IMR-90 (cell line): ENCODE data around the gene ZFAND5. TPM values are rescaled to one million over a fixed set of nuclear protein-coding genes. Genes with fewer than 3 reads are reported as not detected.

Source experiments
- ATAC-seq: fragments of 200-7000 bp; cut with Tn5 transposase; 2 replicates; pipeline ENCODE4 v1.9.1; 2020; ENCODE audit warnings: low read depth, mild to moderate bottlenecking, moderate library complexity
- BruUV-seq: library from RNA; stranded (reverse); fragments of 400-500 nt; replicated peaks from 2 replicates; lab custom pipeline; 2021; lab: Mats Ljungman, UMichigan
- CTCF ChIA-PET: fragments of 300-600 bp; formaldehyde crosslinking; extraction: SDS; loops from one replicate; lab custom pipeline; 2021; ENCODE audit warnings: antibody characterized with exemption; lab: Yijun Ruan, JAX
- POLR2A ChIA-PET: fragments of 300-600 bp; sonication (Branson Sonifier 250); formaldehyde crosslinking; loops from one replicate; lab custom pipeline; 2022; ENCODE audit warnings: antibody characterized with exemption; ENCODE audit not compliant: unreplicated experiment; lab: Charles Lee
- DNase-seq: peaks from one replicate; pipeline ENCODE4 v3.0.0; 2013
- H2AFZ ChIP-seq: replicated peaks from 2 replicates; pipeline ENCODE3; 2013; ENCODE audit warnings: low read length, mild to moderate bottlenecking; ENCODE audit not compliant: poor library complexity
- H2AK5ac ChIP-seq: 2 replicates; pipeline ENCODE4 v1.6.1; 2013; ENCODE audit warnings: low read depth, low read length, inconsistent platforms
- H2AK9ac ChIP-seq: replicated peaks from 2 replicates; pipeline ENCODE3; 2013; ENCODE audit warnings: mild to moderate bottlenecking, low read depth, low read length, moderate library complexity; ENCODE audit not compliant: poor library complexity
- H2BK120ac ChIP-seq: 2 replicates; pipeline ENCODE4 v1.6.1; 2013; ENCODE audit warnings: low read depth, low read length, inconsistent platforms
- H2BK15ac ChIP-seq: 3 replicates; pipeline ENCODE4 v1.6.1; 2013; ENCODE audit warnings: low read depth, low read length, inconsistent platforms
- H2BK20ac ChIP-seq: 2 replicates; pipeline ENCODE4 v1.6.1; 2013; ENCODE audit warnings: low read depth, mild to moderate bottlenecking, inconsistent platforms, low read length, moderate library complexity
- H2BK5ac ChIP-seq: 2 replicates; pipeline ENCODE4 v1.6.1; 2013; ENCODE audit warnings: mild to moderate bottlenecking, low read depth, low read length, inconsistent platforms; ENCODE audit not compliant: poor library complexity, severe bottlenecking
- H3K14ac ChIP-seq: replicated peaks from 2 replicates; pipeline ENCODE4 v1.6.1; 2013; ENCODE audit warnings: low read depth, low read length, inconsistent platforms
- H3K18ac ChIP-seq: 2 replicates; pipeline ENCODE4 v1.6.1; 2013; ENCODE audit warnings: low read depth, low read length, control low read depth
- H3K23ac ChIP-seq: 2 replicates; pipeline ENCODE4 v1.6.1; 2013; ENCODE audit warnings: low read depth, low read length, inconsistent platforms
- H3K27ac ChIP-seq: 2 replicates; pipeline ENCODE4 v1.5.1; 2013; ENCODE audit warnings: mild to moderate bottlenecking, control low read depth, low read length; ENCODE audit not compliant: insufficient read depth
- H3K27me3 ChIP-seq: 2 replicates; pipeline ENCODE4 v1.6.1; 2013; ENCODE audit warnings: low read length; ENCODE audit not compliant: control insufficient read depth, insufficient read depth
- H3K36me3 ChIP-seq: 2 replicates; pipeline ENCODE4 v1.6.1; 2013; ENCODE audit warnings: low read length, mixed read lengths; ENCODE audit not compliant: control insufficient read depth, insufficient read depth
- H3K4ac ChIP-seq: 2 replicates; pipeline ENCODE4 v1.6.1; 2013; ENCODE audit warnings: low read depth, low read length, inconsistent platforms
- H3K4me1 ChIP-seq: 2 replicates; pipeline ENCODE4 v1.6.1; 2013; ENCODE audit warnings: low read length, mixed read lengths; ENCODE audit not compliant: control insufficient read depth, insufficient read depth
- H3K4me2 ChIP-seq: 2 replicates; pipeline ENCODE4 v1.6.1; 2013; ENCODE audit warnings: low read depth, mild to moderate bottlenecking, control low read depth, low read length, moderate library complexity
- H3K4me3 ChIP-seq: 2 replicates; pipeline ENCODE4 v1.5.1; 2013; ENCODE audit warnings: low read depth, mild to moderate bottlenecking, control low read depth, low read length, moderate library complexity; ENCODE audit not compliant: insufficient read depth
- H3K56ac ChIP-seq: 2 replicates; pipeline ENCODE4 v1.6.1; 2013; ENCODE audit warnings: low read length, inconsistent platforms; ENCODE audit not compliant: insufficient read depth; ENCODE audit errors: extremely low read depth
- H3K79me1 ChIP-seq, 2 experiments: 2 replicates each; pipeline ENCODE4 v1.6.1; 2013; ENCODE audit warnings: low read length in 2 of 2, inconsistent platforms in 1 of 2, low read depth in 1 of 2
- H3K9ac ChIP-seq: 2 replicates; pipeline ENCODE4 v1.6.1; 2013; ENCODE audit warnings: low read depth, low read length, control low read depth
- H3K9me1 ChIP-seq: 2 replicates; pipeline ENCODE4 v1.6.1; 2013; ENCODE audit warnings: low read length, inconsistent platforms; ENCODE audit not compliant: insufficient read depth
- H3K9me3 ChIP-seq: 2 replicates; pipeline ENCODE4 v1.6.1; 2013; ENCODE audit warnings: low read length; ENCODE audit not compliant: control insufficient read depth, insufficient read depth
- H4K20me1 ChIP-seq: 2 replicates; pipeline ENCODE4 v1.6.1; 2013; ENCODE audit warnings: low read length, inconsistent platforms; ENCODE audit not compliant: insufficient read depth
- H4K5ac ChIP-seq: 2 replicates; pipeline ENCODE4 v1.6.1; 2013; ENCODE audit warnings: mild to moderate bottlenecking, low read depth, low read length, control low read depth
- H4K8ac ChIP-seq, 2 experiments: 2 replicates each; pipeline ENCODE4 v1.6.1; 2013; ENCODE audit warnings: low read depth in 2 of 2, low read length in 2 of 2, control low read depth in 1 of 2, inconsistent platforms in 1 of 2
- H4K91ac ChIP-seq: 2 replicates; pipeline ENCODE4 v1.6.1; 2013; ENCODE audit warnings: low read depth, low read length, inconsistent platforms; ENCODE audit not compliant: insufficient read depth
- BHLHE40 ChIP-seq: fragments of 150-350 bp; IDR thresholded peaks from 2 replicates; pipeline ENCODE4 v1.6.1; 2016; ENCODE audit warnings: mild to moderate bottlenecking, low read depth, low read length
- CEBPB ChIP-seq: IDR thresholded peaks from 2 replicates; pipeline ENCODE4 v1.6.1; 2012; ENCODE audit warnings: low read depth, low read length, improper control_type of control experiment
- CHD1 ChIP-seq: IDR thresholded peaks from 2 replicates; pipeline ENCODE4 v1.6.1; 2012; ENCODE audit warnings: low read depth, low read length, improper control_type of control experiment
- CTCF ChIP-seq: conservative IDR thresholded peaks from 2 replicates; pipeline ENCODE4 v1.5.1; 2012; ENCODE audit warnings: mild to moderate bottlenecking, low read depth, low read length, improper control_type of control experiment
- FOS ChIP-seq: fragments of 150-350 bp; IDR thresholded peaks from 2 replicates; pipeline ENCODE4 v1.6.1; 2016; ENCODE audit warnings: low read depth, low read length
- MAFK ChIP-seq: IDR thresholded peaks from 2 replicates; pipeline ENCODE4 v1.6.1; 2012; ENCODE audit warnings: low read depth, low read length, improper control_type of control experiment
- MAZ ChIP-seq: IDR thresholded peaks from 2 replicates; pipeline ENCODE4 v1.6.1; 2012; ENCODE audit warnings: low read depth, mild to moderate bottlenecking, low read length, improper control_type of control experiment, moderate library complexity, borderline replicate concordance
- MXI1 ChIP-seq: IDR thresholded peaks from 2 replicates; pipeline ENCODE4 v1.6.1; 2012; ENCODE audit warnings: low read depth, mild to moderate bottlenecking, low read length, moderate library complexity, borderline replicate concordance
- NFE2L2 ChIP-seq: fragments of 150-350 bp; IDR thresholded peaks from 2 replicates; pipeline ENCODE4 v1.6.1; 2016; ENCODE audit warnings: low read depth, mild to moderate bottlenecking, low read length
- POLR2A ChIP-seq: IDR thresholded peaks from 2 replicates; pipeline ENCODE4 v1.6.1; 2012; ENCODE audit warnings: mild to moderate bottlenecking, low read depth, low read length
- RAD21 ChIP-seq: IDR thresholded peaks from 2 replicates; pipeline ENCODE4 v1.6.1; 2012; ENCODE audit warnings: low read length, improper control_type of control experiment
- RCOR1 ChIP-seq: IDR thresholded peaks from 2 replicates; pipeline ENCODE4 v1.6.1; 2012; ENCODE audit warnings: mild to moderate bottlenecking, low read length, improper control_type of control experiment; ENCODE audit not compliant: insufficient replicate concordance
- RFX5 ChIP-seq: IDR thresholded peaks from 2 replicates; pipeline ENCODE4 v1.8.0; 2012; ENCODE audit warnings: low read depth, mild to moderate bottlenecking, low read length, moderate library complexity
- SMC3 ChIP-seq: fragments of 150-350 bp; IDR thresholded peaks from 2 replicates; pipeline ENCODE4 v1.6.1; 2016; ENCODE audit warnings: low read depth, mild to moderate bottlenecking, antibody characterized with exemption, low read length, moderate library complexity
- USF2 ChIP-seq: fragments of 150-350 bp; IDR thresholded peaks from 2 replicates; pipeline ENCODE4 v1.6.1; 2017; ENCODE audit warnings: mild to moderate bottlenecking, antibody characterized with exemption, low read length, low read depth
- WGBS, 2 experiments: methylation state at CpG; one replicate each; pipeline versions ENCODE4 v1.1.5 to v1.1.7; 2013; ENCODE audit warnings: missing lambda C conversion rate in 2 of 2; ENCODE audit not compliant: insufficient read length in 1 of 2; ENCODE audit errors: extremely low coverage in 2 of 2; 5-methylcytosine and 5-hydroxymethylcytosine counted together
- dilution Hi-C: fragments of 300-500 bp; cut with HindIII; formaldehyde crosslinking; loops from one replicate; pipeline ENCODE4 v1.14.3; 2018; ENCODE audit warnings: low sequenced_read_pairs; ENCODE audit not compliant: unreplicated experiment
- in situ Hi-C: fragments of 300-500 bp; cut with MboI; formaldehyde crosslinking; loops from 3 replicates; pipeline ENCODE4 v1.14.3; 2019; ENCODE audit warnings: low sequenced_read_pairs, inconsistent platforms, mixed read lengths
- intact Hi-C: fragments of 100-400 bp; cut with micrococcal nuclease; formaldehyde crosslinking; loops from 2 replicates; pipeline ENCODE4 v1.10.0; 2022
- polyA plus RNA-seq, 3 experiments: library from polyadenylated mRNA; depleted of rRNA; stranded (reverse); fragments of >200 nt; gene quantifications; 2 replicates each; pipeline ENCODE4 v1.2.3, GENCODE V29; 2012; ENCODE audit warnings: low replicate concordance in 1 of 3
- total RNA-seq: library from RNA; depleted of rRNA; stranded (reverse); fragments of >200 nt; gene quantifications from 2 replicates; pipeline ENCODE4 v1.2.3, GENCODE V29; 2012

Gene ZFAND5
- total and polyA plus RNA-seq, 2 of the 4 experiments (the other 2 are of a cell fraction), result 35.8 to 85.2 TPM

- peak overlapping the region; percentile 12 for H3K18ac ChIP-seq
- DNase-seq (peak; percentile 87), ATAC-seq (peak; percentile 52)
- H3K23ac ChIP-seq, result peak overlapping the region; percentile 99
- peak overlapping the region; percentile 73 for H2BK5ac ChIP-seq
- H3K4ac ChIP-seq, result peak overlapping the region; percentile 95
- H3K14ac ChIP-seq, result peak overlapping the region; percentile 99
- peak overlapping the region; percentile 89 for H2AK9ac ChIP-seq
- peak overlapping the region; percentile 55 for H3K9ac ChIP-seq
- H3K4me3 ChIP-seq, result peak overlapping the region; percentile 28
- H3K27me3 ChIP-seq, result no peaks in the 10 kb centered on the region
- no peaks in the 10 kb centered on the region for H3K9me3 ChIP-seq
- intact Hi-C loops (loop anchor here (1.0 to 5.0 kb wide), 5 partner anchors 77 to 388 kb away; no protein-coding TSS in a partner anchor), in situ Hi-C loops (no loop called here), dilution Hi-C loops (no loop called here)
- ChIA-PET POLR2A (interaction anchor here (0.6 to 4.8 kb wide), 20 partner anchors 9 to 235 kb away, joined by 3 to 27 read pairs (median 6); no protein-coding TSS in a partner anchor), CTCF (no interaction called here)
- peaks cover 37% of the 10 kb centered on the region for H4K20me1 ChIP-seq
- peak overlapping the region; percentile 97 for H2BK120ac ChIP-seq
- peak overlapping the region; percentile 52 for H2AK5ac ChIP-seq
- no peaks in the 10 kb centered on the region for H3K4me1 ChIP-seq
- peak overlapping the region; percentile 93 for H3K27ac ChIP-seq
- H4K91ac ChIP-seq, result peak overlapping the region; percentile 98
- peak overlapping the region; percentile 27 for H3K4me2 ChIP-seq
- no peaks in the 10 kb centered on the region for H3K9me1 ChIP-seq
- TSS peak; percentile 78 for BruUV-seq
- peak overlapping the region; percentile 97 for H2BK15ac ChIP-seq
- H4K8ac ChIP-seq, result peak overlapping the region; percentile 80 to 95
- peaks cover 3% of the 10 kb centered on the region for H3K36me3 ChIP-seq
- WGBS, 2 experiments, result 0% methylated on average over 25 of the region's 38 CpGs; no CpG with 5 or more reads in 1 of the 2 experiments
- peak overlapping the region; percentile 3 for H4K5ac ChIP-seq
- peak overlapping the region; percentile 98 for H3K56ac ChIP-seq
- no peaks in the 10 kb centered on the region for H3K79me1 ChIP-seq
- peak overlapping the region; percentile 91 for H2BK20ac ChIP-seq
- peak overlapping the region; percentile 96 for H2AFZ ChIP-seq
- TF ChIP-seq SMC3 (0 out of 2 replicates have a peak, but pooled peaks have one; percentile 21), MAFK (no peak), FOS (no peak), RAD21 (peak; percentile 21), CHD1 (no peak), CEBPB (peak; percentile 44), POLR2A (no peak; the same call in 1 of the 2 replicates), RCOR1 (no peak), BHLHE40 (peak; percentile 77), NFE2L2 (0 out of 2 replicates have a peak, but pooled peaks have one; percentile 5), MAZ (peak; percentile 15; the same call in 1 of the 2 replicates), CTCF (peak; percentile 25; the same call in 1 of the 2 replicates), USF2 (no peak; the same call in 1 of the 2 replicates), RFX5 (no peak; the same call in 1 of the 2 replicates), MXI1 (0 out of 2 replicates have a peak, but pooled peaks have one; percentile 28)
These were observed 683 bp upstream of the ZFAND5 start for GRCh38 chr9:72365525-72366256.
